WERI-Rb-1 (cell line): Measurements from ENCODE around the gene UNC93A.

ENCODE experiments used
- DNase-seq: peaks from one replicate; pipeline ENCODE4 v3.0.0-alpha.2; 2020
- H3K27ac ChIP-seq: fragments of 250-450 bp; sonication (Bioruptor Pico); 2 replicates; pipeline ENCODE4 v1.5.1; 2020; ENCODE audit warnings: mild to moderate bottlenecking, moderate library complexity
- H3K27me3 ChIP-seq: fragments of 250-450 bp; sonication (Bioruptor Pico); 2 replicates; pipeline ENCODE4 v1.5.1; 2021; ENCODE audit warnings: mild to moderate bottlenecking, low read depth, moderate library complexity; ENCODE audit not compliant: insufficient read depth, severe bottlenecking
- H3K36me3 ChIP-seq: fragments of 250-450 bp; sonication (Bioruptor Pico); 2 replicates; pipeline ENCODE4 v1.5.1; 2020; ENCODE audit warnings: mild to moderate bottlenecking, moderate library complexity
- H3K4me3 ChIP-seq: 2 replicates; pipeline ENCODE4 v1.5.1; 2011; ENCODE audit warnings: low read depth, mild to moderate bottlenecking, control low read depth, low read length
- H3K9me3 ChIP-seq: fragments of 250-450 bp; sonication (Bioruptor Pico); 2 replicates; pipeline ENCODE4 v1.5.1; 2021; ENCODE audit warnings: mild to moderate bottlenecking, moderate library complexity; ENCODE audit not compliant: severe bottlenecking
- CTCF ChIP-seq: IDR thresholded peaks from 2 replicates; pipeline ENCODE4 v1.5.1; 2011; ENCODE audit warnings: low read depth, mild to moderate bottlenecking, control low read depth, inconsistent platforms, low read length

The UNC93A gene

GRCh38 chr6:167341665-167342655 lies 50.8 kb downstream of the UNC93A start:
- Histone ChIP-seq H3K27ac (no peak overlapping the region), H3K36me3 (no peaks in the 10 kb centered on the region), H3K4me3 (no peak overlapping the region), H3K27me3 (no peaks in the 10 kb centered on the region), H3K9me3 (no peaks in the 10 kb centered on the region)
- DNase-seq = no peak
- TF ChIP-seq CTCF = no peak

GRCh38 chr6:167342879-167343610 lies 51.9 kb downstream of the UNC93A start:
- Histone ChIP-seq H3K36me3 (no peaks in the 10 kb centered on the region), H3K4me3 (no peak overlapping the region), H3K9me3 (no peaks in the 10 kb centered on the region), H3K27me3 (no peaks in the 10 kb centered on the region), H3K27ac (no peak overlapping the region)
- TF ChIP-seq CTCF = no peak
- DNase-seq = no peak

GRCh38 chr6:167345348-167345747 lies 54.2 kb downstream of the UNC93A start:
- Histone ChIP-seq H3K9me3 (no peaks in the 10 kb centered on the region), H3K36me3 (no peaks in the 10 kb centered on the region), H3K27me3 (no peaks in the 10 kb centered on the region), H3K27ac (no peak overlapping the region), H3K4me3 (no peak overlapping the region)
- TF ChIP-seq CTCF = no peak
- no peak for DNase-seq

- Histone ChIP-seq H3K9me3 (no peaks in the 10 kb centered on the region), H3K36me3 (no peaks in the 10 kb centered on the region), H3K4me3 (no peak overlapping the region), H3K27ac (no peak overlapping the region), H3K27me3 (no peaks in the 10 kb centered on the region)
- DNase-seq = no peak
- TF ChIP-seq CTCF = no peak
Measured at GRCh38 chr6:167345960-167346359, 54.8 kb downstream of the UNC93A start.

GRCh38 chr6:167347226-167347625 lies 56.1 kb downstream of the UNC93A start:
- Histone ChIP-seq H3K9me3 (no peaks in the 10 kb centered on the region), H3K36me3 (no peaks in the 10 kb centered on the region), H3K4me3 (no peak overlapping the region), H3K27ac (no peak overlapping the region), H3K27me3 (no peaks in the 10 kb centered on the region)
- no peak for DNase-seq
- no peak for TF ChIP-seq CTCF
